Osteoblast (primary cell): ENCODE results near the gene ASIC3. TPM values are rescaled to one million over a fixed set of nuclear protein-coding genes. Genes with fewer than 3 reads are reported as not detected.

Source experiments
- DNase-seq: peaks from one replicate; pipeline ENCODE4 v3.0.0; 2011; ENCODE audit warnings: low spot score, mixed read lengths; ENCODE audit not compliant: insufficient read length; ENCODE audit errors: missing footprints
- H2AFZ ChIP-seq: 2 replicates; pipeline ENCODE4 v1.6.0; 2011; ENCODE audit warnings: mild to moderate bottlenecking, low read length
- H3K27ac ChIP-seq: 2 replicates; pipeline ENCODE4 v1.5.1; 2011; ENCODE audit warnings: mild to moderate bottlenecking, low read depth, low read length, moderate library complexity
- H3K27me3 ChIP-seq: 2 replicates; pipeline ENCODE4 v1.6.0; 2012; ENCODE audit warnings: mild to moderate bottlenecking, control low read depth, inconsistent platforms, low read length, moderate library complexity; ENCODE audit not compliant: insufficient read depth
- H3K36me3 ChIP-seq: 2 replicates; pipeline ENCODE4 v1.5.1; 2011; ENCODE audit warnings: mild to moderate bottlenecking, low read length, control low read depth, moderate library complexity; ENCODE audit not compliant: insufficient read depth
- H3K4me1 ChIP-seq: 2 replicates; pipeline ENCODE4 v1.5.1; 2011; ENCODE audit warnings: mild to moderate bottlenecking, low read length, control low read depth, moderate library complexity; ENCODE audit not compliant: insufficient read depth
- H3K4me2 ChIP-seq: 2 replicates; pipeline ENCODE4 v1.6.0; 2011; ENCODE audit warnings: mild to moderate bottlenecking, low read length; ENCODE audit not compliant: insufficient read depth
- H3K4me3 ChIP-seq: fragments of 200-600 bp; sonication (generic); 3 replicates; pipeline ENCODE4 v1.5.1; 2012; ENCODE audit warnings: mild to moderate bottlenecking, low read length, inconsistent platforms; ENCODE audit not compliant: insufficient read depth
- H3K79me2 ChIP-seq: 2 replicates; pipeline ENCODE4 v1.6.0; 2012; ENCODE audit warnings: mild to moderate bottlenecking, low read length, control low read depth, inconsistent platforms; ENCODE audit not compliant: insufficient read depth
- H3K9me3 ChIP-seq: 2 replicates; pipeline ENCODE4 v1.5.1; 2011; ENCODE audit warnings: low read depth, low read length, control low read depth
- H4K20me1 ChIP-seq: 2 replicates; pipeline ENCODE4 v1.6.0; 2012; ENCODE audit warnings: mild to moderate bottlenecking, low read length, control low read depth; ENCODE audit not compliant: insufficient read depth
- total RNA-seq: library from RNA; depleted of rRNA; stranded (reverse); fragments of >200 nt; gene quantifications from 2 replicates; pipeline ENCODE4 v1.2.3, GENCODE V29; 2012
- TF ChIP-seq, protein P1 (sequence below): IDR thresholded peaks from 2 replicates; pipeline ENCODE4 v1.5.1; 2011; ENCODE audit warnings: mild to moderate bottlenecking, low read depth, low read length, moderate library complexity; ENCODE audit errors: extremely low read depth

ASIC3 gene
- total RNA-seq, 1 donor, result under 0.01 TPM

DNA sequence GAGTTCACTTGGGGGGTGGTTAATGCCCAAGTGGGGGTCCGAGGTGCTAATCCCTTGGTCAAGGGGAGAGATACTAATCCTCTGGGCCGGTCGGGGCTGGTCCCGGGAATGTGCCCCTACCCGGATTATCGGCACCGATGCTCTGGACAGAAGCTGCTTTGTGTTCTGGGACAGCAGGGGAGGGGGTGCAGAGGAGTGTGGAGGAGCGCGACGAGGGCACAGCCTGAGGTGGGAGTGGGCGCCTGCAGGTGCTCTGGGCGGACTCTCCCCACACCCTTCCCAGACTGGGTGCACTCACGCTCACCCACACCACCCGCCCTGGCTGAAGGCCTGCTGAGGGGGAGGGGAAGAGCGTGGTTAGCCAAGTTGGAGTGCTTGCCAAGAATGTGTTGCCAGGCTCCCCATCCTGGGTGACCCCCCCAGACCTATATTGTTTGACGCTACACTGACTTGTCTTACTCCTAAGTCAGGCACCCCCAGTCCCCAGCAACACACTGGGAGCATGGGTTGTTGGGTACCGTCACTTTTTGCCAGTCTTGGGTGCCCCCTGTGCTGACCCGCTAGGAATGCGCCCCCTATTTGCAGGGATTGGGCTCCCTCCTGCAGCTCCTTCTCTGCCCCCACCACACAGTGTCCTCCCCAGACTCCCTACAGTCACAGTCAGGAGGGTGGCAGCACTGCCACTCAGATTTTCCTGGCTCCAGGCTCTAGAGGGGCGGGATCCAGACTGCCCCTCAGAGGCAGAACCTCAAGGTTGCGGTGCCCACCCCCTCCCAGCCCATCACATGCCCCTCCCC is 12.3 kb downstream of the ASIC3 start:
- H3K27me3 ChIP-seq, result no peaks in the 10 kb centered on the region
- DNase-seq, result peak; percentile 95
- H3K9me3 ChIP-seq, result no peaks in the 10 kb centered on the region
- TF ChIP-seq, protein P1, sequence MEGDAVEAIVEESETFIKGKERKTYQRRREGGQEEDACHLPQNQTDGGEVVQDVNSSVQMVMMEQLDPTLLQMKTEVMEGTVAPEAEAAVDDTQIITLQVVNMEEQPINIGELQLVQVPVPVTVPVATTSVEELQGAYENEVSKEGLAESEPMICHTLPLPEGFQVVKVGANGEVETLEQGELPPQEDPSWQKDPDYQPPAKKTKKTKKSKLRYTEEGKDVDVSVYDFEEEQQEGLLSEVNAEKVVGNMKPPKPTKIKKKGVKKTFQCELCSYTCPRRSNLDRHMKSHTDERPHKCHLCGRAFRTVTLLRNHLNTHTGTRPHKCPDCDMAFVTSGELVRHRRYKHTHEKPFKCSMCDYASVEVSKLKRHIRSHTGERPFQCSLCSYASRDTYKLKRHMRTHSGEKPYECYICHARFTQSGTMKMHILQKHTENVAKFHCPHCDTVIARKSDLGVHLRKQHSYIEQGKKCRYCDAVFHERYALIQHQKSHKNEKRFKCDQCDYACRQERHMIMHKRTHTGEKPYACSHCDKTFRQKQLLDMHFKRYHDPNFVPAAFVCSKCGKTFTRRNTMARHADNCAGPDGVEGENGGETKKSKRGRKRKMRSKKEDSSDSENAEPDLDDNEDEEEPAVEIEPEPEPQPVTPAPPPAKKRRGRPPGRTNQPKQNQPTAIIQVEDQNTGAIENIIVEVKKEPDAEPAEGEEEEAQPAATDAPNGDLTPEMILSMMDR, result no peak
- peaks cover 43% of the 10 kb centered on the region for H3K79me2 ChIP-seq
- peaks cover 48% of the 10 kb centered on the region for H3K4me1 ChIP-seq
- peak overlapping the region; percentile 58 for H3K27ac ChIP-seq
- H3K4me3 ChIP-seq, result peak overlapping the region; percentile 91
- H3K4me2 ChIP-seq, result peak overlapping the region; percentile 100
- H2AFZ ChIP-seq, result no peak overlapping the region
- peaks cover 14% of the 10 kb centered on the region for H3K36me3 ChIP-seq
- H4K20me1 ChIP-seq, result peaks cover 21% of the 10 kb centered on the region

DNA sequence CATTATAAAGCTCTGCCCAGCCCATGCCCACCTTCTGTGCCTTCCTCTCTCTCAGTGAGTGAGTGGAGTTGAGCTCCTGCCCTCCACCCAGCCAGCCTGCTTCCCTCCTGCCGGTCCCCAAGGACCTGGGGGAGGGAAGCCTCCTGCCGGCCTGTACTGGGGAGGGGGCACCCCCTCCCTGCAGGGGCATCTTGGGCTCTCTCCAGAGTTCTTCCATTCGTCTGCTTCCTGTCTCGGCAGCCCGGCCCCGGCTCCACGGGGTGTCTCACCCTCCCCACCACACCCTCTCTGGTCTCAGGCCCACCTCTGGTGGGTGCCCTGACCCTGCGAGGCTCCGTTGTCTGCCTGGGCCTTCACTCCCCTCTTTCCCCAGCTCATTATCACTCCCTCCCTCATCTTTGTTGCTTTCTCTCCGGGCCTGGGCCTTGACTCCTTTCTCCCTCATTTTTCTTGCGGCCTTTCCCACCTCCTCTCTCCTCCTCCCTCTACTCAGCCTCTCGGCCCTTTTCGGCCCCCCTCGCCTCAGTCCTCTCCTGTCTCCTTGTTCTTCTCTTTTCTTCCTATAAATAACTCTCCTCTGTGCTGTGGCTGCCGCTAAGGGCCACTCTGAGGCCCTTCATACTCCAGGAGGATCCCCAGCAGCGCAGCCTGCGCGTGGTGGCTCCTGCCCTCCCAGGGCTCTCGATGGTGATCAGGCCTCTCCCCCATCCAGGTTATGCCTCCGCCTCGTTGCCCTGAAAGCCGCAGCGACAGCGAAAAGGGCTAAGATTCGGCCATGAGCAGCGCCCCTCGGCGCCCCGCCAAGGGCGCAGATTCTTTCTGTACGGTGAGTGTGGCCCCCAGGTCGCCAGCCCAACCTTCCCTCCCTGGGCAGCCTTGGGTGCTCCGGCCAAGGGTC is 13.1 kb downstream of the ASIC3 start:
- Histone ChIP-seq H3K4me2 (peak overlapping the region; percentile 100), H4K20me1 (peaks cover 26% of the 10 kb centered on the region), H3K4me1 (peaks cover 48% of the 10 kb centered on the region), H3K27ac (peak overlapping the region; percentile 58), H3K27me3 (no peaks in the 10 kb centered on the region), H2AFZ (no peak overlapping the region), H3K4me3 (peak overlapping the region; percentile 91), H3K79me2 (peaks cover 43% of the 10 kb centered on the region), H3K9me3 (no peaks in the 10 kb centered on the region), H3K36me3 (peaks cover 19% of the 10 kb centered on the region)
- TF ChIP-seq, protein P1, result no peak
- DNase-seq, result no peak

DNA sequence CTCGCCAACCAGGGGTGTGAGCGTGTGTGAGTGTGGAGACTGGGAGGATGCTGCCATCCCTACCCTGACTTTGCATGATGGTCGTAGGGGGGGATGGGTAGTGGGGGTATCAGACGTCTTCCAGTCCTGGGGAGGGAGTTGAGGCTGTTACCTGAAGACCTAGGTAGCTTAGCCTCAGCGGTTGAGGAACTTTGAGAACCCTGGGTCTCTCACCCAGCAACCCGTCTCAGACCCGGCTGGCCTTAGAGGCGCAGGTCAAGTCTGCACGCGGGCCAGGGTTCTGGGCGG is 13.7 kb downstream of the ASIC3 start:
- H4K20me1 ChIP-seq, result peaks cover 26% of the 10 kb centered on the region
- peaks cover 22% of the 10 kb centered on the region for H3K36me3 ChIP-seq
- peaks cover 43% of the 10 kb centered on the region for H3K4me1 ChIP-seq
- no peak for DNase-seq
- no peak overlapping the region for H3K4me3 ChIP-seq
- H3K27ac ChIP-seq, result peak overlapping the region; percentile 37
- TF ChIP-seq, protein P1, result no peak
- peaks cover 43% of the 10 kb centered on the region for H3K79me2 ChIP-seq
- H3K4me2 ChIP-seq, result peak overlapping the region; percentile 100
- H2AFZ ChIP-seq, result no peak overlapping the region
- no peaks in the 10 kb centered on the region for H3K27me3 ChIP-seq
- no peaks in the 10 kb centered on the region for H3K9me3 ChIP-seq
